ENCODE results near the gene SPNS2. TPM values are rescaled to one million over a fixed set of nuclear protein-coding genes. Genes with fewer than 3 reads are reported as not detected.

Gene SPNS2
- total RNA-seq, 2 donors from 2014 or later = 12.4 to 13.5 TPM

- DNase-seq (no peak), ATAC-seq (no peak)
- intact Hi-C loops (cut with DNase I, micrococcal nuclease) = no loop called here
Measured at GRCh38 chr17:4542003-4542725, 43.5 kb downstream of the SPNS2 start.

- ATAC-seq (no peak), DNase-seq (no peak)
- intact Hi-C loops (cut with DNase I, micrococcal nuclease) = no loop called here
Measured at GRCh38 chr17:4542726-4543191, 44.1 kb downstream of the SPNS2 start.

DNA sequence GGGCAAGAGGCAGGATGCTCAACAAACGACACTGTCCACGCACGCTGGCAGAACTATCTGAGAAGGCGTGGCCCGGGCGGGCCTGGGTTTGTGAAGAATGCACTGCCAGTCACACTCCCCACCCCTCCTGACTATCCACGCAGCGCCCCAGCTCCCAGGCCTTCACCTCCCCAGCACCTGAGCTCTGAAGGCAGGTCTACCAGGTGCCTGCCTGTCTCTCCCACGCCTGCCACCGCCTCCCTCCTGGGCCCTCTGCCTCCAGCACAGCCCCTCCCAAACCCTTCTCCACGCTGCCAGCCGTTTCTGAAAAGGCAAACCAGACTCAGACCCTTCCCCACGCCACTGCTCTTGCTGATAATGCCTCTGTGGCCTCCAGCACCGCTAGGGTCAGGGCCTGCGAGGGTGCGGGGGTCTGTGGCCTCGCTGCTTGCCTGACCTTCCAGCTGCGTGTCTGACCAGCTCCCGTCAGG, 44.9 kb downstream of the SPNS2 start:
- no peak for DNase-seq
- intact Hi-C loops (cut with DNase I, micrococcal nuclease) = no loop called here
- no peak for ATAC-seq

- DNase-seq (no peak), ATAC-seq (no peak)
- intact Hi-C loops (cut with DNase I, micrococcal nuclease) = no loop called here
Measured at GRCh38 chr17:4544135-4544950, 45.7 kb downstream of the SPNS2 start.

DNA sequence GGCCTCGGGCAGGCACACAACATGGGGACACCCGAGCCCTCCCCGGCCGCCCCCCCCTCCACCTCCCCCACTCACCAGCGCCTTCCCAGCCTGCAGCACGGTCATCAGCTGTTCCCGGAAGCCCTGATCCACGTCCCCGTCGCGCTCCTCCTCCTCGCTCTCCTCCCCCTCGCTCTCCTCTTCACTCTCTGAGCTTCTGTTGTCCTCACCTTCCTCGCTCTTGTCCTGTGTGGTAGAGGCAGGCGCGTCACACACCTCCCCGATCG, 46.2 kb downstream of the SPNS2 start:
- ATAC-seq (no peak), DNase-seq (no peak)
- intact Hi-C loops (cut with DNase I, micrococcal nuclease) = no loop called here

- ATAC-seq (no peak), DNase-seq (no peak)
- intact Hi-C loops (cut with DNase I, micrococcal nuclease) = no loop called here
Measured at GRCh38 chr17:4545217-4545951, 46.7 kb downstream of the SPNS2 start.

- DNase-seq (no peak), ATAC-seq (no peak)
- intact Hi-C loops (cut with DNase I, micrococcal nuclease) = no loop called here
Measured at GRCh38 chr17:4547118-4547906, 48.6 kb downstream of the SPNS2 start.

DNA sequence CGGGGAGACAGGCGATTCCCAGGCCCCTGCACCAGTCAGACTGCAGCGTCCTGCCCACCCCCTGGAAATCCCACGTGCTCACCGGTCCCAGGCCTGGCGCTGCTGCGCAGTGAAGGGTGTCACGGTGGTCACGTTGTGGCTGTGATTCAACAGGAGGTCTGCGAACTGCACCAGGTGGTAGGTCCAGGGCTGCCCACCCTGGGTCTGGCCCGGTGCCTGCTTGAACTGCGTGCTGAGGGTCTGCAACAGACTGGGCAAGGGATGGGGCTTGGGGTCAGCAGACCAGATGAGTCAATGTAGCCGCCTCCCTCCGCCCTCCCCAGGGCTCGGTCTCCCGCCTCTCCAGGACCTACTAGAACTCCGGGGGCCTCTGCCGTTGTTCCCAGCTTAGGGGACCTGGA, 49.4 kb downstream of the SPNS2 start:
- ATAC-seq (no peak), DNase-seq (no peak)
- intact Hi-C loops (cut with DNase I, micrococcal nuclease) = no loop called here

DNA sequence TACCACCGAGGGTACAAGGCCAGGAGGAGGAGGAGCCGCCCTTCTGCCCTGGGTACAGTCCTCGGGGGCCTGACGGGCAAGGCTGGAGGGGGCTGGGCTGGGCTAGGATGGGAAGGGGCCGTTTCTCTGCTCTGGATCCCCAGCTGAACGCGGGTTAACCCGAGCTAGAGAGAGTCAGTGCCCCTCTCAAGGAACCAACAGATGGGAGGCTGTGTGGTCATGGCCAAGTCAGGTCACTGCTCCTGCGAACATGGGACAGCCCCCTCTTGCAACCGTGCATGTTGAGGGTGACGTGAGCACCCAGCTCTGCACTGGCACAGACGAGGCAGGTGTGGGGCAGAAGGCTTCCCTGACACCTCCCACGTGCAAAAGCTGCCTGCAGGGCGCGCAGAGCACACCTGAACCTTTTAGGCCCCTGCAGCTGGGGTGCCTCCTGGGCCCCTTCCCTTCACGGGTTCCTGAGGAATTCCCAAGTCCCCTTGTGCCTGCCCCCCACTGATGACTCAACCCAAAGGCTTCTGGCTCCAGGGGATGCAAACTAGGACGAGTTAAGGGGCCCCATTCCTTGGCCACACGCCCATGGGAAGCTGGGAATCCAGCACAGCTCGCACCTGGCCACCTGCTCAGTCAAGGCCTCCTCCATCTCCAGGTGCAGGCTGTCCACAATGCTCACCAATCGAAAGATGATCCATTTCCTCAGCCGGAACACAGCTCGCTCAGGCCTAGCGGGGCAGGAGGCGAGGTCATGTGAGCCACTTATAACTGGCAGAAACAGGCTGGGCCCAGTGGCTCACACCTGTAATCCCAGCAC, 50.2 kb downstream of the SPNS2 start:
- DNase-seq = no peak
- no peak for ATAC-seq
- intact Hi-C loops (cut with DNase I, micrococcal nuclease) = no loop called here

DNA sequence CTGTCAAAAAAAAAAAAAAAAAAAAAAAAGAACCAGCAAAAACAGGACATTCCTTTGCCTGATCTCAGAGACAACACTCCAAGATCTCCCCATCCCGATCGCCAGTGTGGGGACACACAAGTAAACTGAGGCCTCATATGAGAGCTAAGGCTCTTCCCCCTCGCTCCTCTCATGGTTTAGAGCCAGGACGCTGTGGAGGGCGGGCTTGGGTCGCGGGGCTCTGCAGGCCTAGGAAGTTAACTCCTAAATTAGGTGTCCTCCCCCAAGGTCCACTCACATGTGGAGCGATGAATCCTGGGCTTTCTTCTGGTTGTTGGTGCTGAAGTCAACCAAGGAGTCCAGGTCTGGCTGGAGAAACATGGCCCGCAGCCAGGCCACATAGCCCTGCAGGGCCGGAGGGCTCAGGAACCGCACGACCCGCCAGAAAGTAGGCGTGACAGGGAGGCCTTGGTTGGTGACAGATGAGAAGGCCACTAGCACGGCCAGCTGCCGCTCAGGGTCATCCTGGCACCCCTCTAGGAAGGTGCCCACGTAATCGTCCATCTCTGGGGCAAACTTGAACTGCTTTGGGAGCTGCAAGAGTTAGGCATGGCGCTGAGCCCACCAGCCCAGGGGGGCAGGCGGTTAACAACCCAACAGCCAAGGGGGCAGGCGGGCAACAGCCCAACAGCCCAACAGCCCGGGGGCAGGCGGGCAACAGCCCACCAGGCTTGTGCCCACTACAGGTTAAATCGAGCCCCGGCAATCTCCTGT, 51.3 kb downstream of the SPNS2 start:
- ATAC-seq (no peak), DNase-seq (no peak)
- intact Hi-C loops (cut with DNase I, micrococcal nuclease) = no loop called here

GRCh38 chr17:4550534-4551039, 51.9 kb downstream of the SPNS2 start:
- ATAC-seq (no peak), DNase-seq (no peak)
- intact Hi-C loops (cut with DNase I, micrococcal nuclease) = no loop called here

- DNase-seq = no peak
- intact Hi-C loops (cut with DNase I, micrococcal nuclease) = no loop called here
- no peak for ATAC-seq
Measured at GRCh38 chr17:4551141-4551540, 52.5 kb downstream of the SPNS2 start.

DNA sequence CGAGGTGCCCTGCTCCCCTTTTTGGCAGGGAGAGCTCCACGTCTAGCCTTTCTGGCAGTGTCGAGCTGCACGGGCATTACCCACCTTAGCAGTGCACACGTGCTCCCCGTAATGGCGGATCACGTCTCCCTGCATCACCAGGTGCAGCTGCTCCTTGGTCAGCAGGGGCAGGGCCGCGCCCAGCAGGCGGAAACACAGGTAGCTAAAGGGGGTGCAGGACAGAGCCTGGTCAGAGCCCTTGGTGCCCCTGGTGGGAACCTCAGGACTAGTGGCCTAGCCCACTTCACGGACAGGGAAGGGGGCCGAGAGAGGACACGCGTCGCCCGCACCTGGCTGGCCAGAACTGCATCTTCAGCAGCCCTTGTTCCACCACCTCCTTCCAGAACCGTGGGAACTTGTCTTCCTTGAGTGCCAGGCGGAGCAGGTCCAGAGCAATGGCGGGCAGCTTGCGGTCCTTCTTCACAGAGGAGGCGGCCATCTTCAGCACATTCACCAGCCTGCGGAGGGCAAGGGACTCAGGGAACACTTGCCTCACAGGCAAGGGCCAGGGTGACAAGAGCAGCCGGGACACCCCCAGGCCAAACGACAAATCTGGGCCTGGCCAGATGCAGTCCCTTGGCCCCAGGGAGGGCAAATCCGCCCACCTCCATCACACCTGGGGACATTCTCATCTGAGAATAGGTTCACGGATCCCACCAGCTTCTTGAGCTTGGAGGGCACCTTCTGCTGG, 53.3 kb downstream of the SPNS2 start:
- intact Hi-C loops (cut with DNase I, micrococcal nuclease) = no loop called here
- ATAC-seq (no peak), DNase-seq (no peak)

GRCh38 chr17:4553669-4554068, 55.0 kb downstream of the SPNS2 start:
- ATAC-seq (no peak), DNase-seq (no peak)
- intact Hi-C loops (cut with DNase I, micrococcal nuclease) = no loop called here

- ATAC-seq = peak; percentile 11
- intact Hi-C loops (cut with DNase I, micrococcal nuclease) = no loop called here
- no peak for DNase-seq
Measured at GRCh38 chr17:4554441-4554996, 55.8 kb downstream of the SPNS2 start.

GRCh38 chr17:4554997-4555799, 56.5 kb downstream of the SPNS2 start, which contains the start of gene MYBBP1A:
Gene MYBBP1A (minus strand): TSS chr17:4555384. CDS start chr17:4555324, 60 bp downstream.
- DNase-seq (peak; percentile 97 to 99), ATAC-seq (peak; percentile 80)
- intact Hi-C loops (cut with DNase I, micrococcal nuclease) = no loop called here

Measured in left colon (tissue), 2 donors.